GM18873 (cell line): ENCODE measurements around the gene WNT9A.

Experiments
- ATAC-seq: cut with Tn5 transposase; IDR thresholded peaks from one replicate; pipeline ENCODE4 v1.9.1; 2021; ENCODE audit warnings: mild to moderate bottlenecking, moderate library complexity, moderate number of reproducible peaks; ENCODE audit not compliant: unreplicated experiment, low FRiP score

Gene WNT9A

DNA sequence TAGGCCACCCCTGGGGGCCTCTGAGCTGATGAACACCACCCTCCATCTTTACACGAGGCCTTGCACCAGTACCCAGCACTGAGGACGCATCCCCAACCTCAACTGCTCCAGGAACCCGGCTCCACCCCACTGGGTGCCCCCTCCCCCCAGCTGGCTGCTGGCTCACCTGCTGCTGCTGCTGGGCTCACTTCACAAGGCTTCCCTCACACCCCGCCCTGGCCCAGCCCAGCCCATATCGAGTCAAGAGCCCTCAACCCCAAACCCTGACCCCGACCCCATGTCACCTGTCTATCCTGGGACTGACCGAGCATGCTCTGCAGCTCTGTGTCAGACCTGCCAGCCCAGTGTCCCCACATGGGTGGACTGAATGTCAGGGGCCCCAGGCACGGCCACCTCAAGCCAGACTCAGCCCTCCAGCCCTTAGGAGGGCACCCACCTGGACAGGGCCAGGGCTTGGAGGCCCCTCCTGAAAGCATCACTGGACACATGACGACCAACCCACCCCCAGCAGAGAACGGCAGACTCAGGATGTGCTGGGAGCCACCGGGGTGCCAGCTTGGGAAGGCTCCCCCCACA lies 21.4 kb downstream of the WNT9A start:
- ATAC-seq = no peak

DNA sequence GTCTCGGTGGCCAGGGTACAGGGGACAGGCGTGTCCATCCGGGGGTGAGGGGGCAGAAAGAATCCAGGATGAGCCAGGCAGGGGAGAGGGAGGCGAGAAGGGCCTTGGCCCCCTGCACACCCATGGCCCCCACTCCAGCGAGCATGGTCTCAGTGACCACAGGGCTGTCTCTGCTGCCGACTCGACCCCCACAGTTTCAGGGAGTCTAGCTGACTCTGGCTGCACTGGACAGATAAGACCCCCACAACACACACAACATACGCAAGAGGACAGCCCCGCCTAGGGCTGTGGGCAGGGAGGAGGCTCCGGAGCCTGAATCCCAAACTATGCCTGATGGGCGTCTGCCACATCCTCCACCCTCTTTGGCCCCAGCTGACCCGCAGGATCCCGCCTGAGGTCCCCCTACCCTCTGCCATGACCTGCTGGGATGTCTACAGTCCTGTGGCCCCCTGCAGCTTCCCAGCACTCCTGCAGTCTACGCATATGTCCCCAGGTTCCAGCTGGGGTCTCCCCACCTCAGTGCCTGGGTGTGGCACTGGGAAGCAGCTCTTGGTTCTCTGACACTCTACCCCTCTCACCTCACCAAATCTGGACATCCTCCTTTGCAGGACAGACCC lies 22.0 kb downstream of the WNT9A start:
- no peak for ATAC-seq

DNA sequence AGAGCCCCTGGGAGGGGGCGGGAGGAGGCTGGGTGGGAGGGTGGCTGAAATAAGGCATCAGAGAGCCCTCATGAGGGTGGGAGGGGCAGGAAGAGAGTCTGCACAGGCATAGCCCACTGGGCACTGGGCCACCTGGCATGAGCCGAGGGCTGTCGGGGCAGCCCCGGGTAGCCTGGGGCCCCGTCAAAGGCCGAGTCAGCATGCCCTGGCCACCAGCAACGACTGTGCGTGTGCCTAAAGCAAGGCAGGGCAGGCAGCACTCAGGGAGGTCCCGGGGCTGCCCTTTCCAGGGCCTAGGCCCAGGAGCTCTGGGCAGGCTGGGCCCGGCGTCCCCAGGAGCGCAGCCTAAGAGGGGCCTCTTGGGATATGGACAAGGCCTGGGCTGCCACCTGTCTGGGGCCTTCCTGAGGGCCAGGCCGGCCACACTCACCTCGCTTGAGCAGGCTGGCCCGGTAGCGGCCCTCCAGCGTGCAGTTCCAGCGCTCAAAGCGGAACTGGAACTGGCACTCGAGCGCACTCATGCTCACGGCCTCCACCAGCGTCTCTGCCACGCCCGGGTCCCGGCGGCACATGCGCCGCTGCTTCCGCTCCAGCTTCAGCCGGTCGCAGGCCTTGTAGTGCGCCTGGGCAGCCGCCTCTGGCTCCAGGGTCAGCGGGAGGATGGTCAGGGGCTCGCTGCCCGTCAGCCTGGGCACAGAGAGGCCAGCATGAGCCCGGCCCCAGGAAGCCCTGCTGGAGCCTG lies 22.7 kb downstream of the WNT9A start:
- no peak for ATAC-seq

DNA sequence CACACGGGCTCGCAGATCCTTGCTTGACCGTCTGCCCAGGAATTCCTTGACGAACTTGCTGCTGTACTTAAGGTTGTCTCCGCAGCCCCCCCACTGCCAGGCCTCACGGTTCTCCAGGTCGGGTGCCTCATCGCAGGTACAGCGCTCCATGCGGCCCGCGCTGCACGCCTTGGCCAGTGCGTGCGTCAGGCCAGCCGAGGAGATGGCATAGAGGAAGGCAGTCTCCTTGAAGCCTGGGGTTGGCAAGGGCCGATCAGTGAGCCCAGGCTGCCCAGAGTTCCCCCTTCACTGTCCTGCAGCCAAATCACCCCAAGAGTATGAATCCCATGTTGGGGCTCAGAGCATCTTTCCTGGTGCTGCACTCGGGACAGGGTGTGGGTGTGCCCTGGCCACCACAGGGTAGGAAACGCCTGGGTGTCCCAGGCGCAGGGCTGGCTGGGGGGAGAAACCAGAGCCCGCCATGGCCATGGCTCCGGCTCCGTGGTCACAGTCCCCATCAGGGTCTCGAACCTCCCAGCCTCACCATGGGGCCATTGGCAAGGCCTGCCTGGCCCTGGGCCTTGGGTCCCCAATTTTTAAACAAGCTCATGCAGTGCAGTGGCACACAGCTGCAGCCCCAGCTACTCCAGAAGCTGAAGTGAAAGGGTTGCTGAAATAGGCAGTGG lies 23.4 kb downstream of the WNT9A start:
- ATAC-seq = no peak

DNA sequence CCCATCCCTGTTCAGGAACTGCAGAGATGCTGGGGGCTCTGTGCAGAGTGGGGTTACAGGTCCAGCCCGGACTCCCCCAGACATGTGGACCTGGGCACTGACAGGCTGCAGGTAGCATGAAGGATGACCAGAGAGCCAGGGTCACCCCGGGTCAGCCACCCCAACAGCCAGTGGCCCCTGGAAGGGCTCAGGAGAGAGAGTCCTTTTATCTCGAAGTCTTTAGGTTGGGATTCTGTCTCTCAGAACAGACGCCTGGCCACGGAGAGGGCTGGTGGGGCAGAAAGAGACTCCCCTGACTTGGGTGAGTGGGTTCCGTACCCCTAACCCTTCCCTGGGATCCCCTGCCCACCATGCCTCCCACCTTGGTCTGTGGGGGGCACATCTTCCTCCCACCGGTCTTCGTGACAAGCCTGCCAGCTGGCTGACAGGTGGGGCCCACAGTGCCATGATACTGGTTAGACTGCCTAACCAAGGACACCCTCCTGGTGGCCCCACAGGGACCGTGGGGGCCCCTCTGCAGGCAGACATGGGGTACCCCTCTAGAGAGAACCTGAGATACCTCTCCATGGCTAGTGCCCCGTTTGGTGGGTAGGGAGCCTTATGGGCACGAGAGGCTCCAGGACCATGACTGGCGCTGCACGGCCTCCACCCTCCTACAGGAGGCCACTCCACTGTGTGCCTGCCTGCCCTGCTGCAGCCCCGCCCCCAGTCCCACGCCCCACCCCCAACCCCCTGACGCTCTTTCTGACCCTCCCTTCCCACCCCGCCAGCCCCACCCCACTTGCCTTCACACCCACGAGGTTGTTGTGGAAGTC lies 24.2 kb downstream of the WNT9A start:
- ATAC-seq = no peak

DNA sequence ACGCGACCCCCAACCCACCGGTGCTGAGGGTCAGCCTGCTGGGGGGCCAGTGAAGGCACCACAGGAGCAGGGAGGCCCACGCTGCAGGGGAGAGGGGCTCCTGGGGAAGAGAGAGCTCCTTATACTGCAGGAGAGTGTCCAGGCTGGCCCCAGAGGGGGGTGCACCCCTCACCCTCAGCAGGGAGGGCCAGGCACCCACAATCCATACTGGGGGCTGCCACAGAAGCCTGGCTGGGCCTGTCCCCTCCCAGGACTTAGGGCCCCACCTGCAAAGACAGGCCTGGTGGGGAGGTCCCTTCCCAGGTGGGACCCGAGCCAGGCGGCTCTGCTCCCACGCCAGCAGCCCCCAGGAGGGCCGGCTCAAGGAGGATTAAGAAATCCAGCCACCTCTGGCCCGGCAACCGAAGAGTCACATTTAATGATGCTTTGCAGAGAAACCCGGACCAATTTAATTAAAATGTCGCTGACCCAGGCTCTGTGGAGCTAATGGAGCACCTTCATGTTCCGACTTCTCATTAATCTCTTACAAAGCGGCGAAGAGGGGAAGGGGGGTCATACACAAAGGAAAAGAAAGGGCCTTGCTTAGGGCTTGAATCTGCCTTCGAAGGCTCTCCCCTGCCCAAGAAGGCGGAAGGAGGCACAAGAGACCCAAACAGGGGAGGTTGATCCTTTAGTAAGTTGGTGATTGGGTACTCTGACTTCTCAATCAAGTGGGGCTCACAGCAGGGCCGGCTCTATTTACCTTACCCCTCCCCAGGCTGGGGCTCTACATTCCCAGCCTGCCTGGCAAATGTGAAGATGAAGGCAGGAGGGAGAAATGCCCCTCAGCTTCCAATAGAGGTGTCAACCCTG lies 25.0 kb downstream of the WNT9A start:
- no peak for ATAC-seq

DNA sequence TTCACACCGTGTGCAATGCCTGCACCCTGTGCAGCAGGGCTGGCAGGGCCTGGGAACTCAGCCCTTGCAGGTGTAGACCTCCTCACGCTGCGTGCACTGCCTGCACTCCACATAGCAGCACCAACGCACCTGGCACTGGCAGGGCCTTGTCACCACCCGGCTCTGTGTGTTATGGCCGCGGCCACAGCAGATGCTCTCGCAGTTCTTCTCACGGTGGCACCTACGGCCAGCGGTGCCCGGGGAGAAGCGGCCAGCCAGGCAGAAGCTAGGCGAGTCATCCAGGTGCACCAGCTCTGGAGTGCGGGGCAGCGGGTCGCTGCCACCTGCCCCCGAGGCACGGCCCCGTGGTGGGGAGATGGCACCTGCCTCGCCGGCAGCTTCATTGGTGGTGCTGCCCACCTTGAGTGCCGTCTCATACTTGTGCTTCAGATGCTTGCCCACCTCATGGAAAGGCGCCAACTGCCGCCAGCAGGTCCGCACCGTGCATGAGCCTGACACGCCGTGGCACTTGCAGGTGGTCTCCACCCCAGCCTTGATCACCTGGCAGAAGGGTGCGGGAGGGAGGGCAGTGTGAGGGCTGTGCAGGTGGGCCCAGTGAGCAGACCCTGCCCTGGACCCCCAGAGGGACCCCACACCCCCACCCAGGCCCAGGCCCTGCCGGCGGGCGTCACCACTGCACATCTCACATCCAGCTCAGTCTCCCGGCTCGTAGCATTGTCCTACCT lies 26.1 kb downstream of the WNT9A start:
- no peak for ATAC-seq

DNA sequence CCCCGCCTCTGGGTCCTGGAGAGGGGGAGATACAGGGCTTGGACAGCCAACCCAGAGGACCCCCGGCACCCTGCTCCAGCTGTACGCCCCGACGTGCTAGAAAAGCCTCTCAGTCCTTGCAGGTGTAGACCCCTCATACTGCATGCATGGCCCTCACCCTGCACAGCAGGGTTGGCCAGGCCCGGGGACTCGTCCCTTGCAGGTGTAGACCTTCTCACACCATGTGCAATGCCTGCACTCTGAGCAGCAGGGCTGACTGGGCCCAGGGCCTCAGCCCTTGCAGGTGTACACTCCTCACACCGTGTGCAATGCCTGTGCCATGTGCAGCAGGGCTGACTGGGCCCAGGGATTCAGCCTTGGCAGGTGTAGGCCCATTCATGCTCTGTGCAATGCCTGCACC lies 26.8 kb downstream of the WNT9A start:
- ATAC-seq = no peak

DNA sequence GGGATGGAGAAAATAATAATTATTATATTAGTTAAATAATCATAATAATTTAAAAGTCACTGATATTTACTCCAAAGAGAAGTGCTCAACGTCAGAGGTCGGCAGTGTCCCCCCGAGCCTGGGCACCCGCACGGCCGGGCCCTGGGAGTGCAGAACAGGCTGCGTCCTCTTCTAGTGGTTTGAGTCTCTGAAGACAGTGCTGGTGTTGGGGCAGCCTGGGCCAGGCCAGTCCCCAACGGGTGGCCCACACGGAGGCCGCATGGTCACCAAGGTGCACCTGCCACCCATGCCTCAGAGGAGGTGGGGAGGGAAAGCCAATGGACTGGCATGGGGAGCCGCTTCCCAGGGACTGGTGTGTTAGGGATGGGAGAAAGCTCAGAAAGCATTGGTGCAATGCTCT lies 27.3 kb downstream of the WNT9A start:
- no peak for ATAC-seq

DNA sequence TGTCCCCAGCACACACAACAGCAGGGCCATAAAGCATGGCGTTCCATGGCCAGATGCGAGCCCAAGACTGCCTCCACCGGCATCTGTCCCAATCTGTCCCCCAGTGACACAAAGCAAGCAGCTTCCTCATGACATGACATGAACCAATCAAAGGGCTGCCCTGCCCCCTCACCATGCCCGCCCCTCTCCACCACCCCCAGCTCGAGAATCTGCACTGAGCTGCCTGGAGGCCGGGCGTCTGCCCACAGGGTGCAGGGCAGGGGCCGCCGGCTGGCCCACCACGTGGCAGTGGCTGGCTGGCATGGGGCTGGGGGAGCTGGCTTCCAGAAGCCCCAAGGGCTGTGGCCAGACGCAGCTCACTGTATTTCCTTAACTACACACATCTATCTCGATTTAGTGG lies 27.8 kb downstream of the WNT9A start:
- ATAC-seq = no peak

DNA sequence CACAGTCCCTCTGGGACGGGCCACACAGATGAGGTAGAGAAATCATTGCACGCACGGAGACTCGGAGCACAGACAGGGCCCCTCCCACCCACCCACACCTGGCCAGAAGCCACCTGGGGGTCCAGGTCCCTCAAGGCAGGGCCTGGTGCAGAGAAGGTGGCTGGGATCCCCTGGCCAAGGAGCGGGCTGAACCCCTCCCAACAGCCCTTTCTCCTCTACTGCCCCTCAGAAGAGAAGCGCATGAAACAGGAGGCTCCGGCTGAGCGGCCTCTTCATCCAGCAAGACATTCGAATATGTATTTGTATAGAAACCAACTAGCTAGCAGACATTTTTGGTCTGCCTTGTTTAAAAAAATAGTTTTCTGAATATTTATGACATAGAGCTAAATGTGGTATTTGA lies 29.0 kb downstream of the WNT9A start:
- no peak for ATAC-seq

DNA sequence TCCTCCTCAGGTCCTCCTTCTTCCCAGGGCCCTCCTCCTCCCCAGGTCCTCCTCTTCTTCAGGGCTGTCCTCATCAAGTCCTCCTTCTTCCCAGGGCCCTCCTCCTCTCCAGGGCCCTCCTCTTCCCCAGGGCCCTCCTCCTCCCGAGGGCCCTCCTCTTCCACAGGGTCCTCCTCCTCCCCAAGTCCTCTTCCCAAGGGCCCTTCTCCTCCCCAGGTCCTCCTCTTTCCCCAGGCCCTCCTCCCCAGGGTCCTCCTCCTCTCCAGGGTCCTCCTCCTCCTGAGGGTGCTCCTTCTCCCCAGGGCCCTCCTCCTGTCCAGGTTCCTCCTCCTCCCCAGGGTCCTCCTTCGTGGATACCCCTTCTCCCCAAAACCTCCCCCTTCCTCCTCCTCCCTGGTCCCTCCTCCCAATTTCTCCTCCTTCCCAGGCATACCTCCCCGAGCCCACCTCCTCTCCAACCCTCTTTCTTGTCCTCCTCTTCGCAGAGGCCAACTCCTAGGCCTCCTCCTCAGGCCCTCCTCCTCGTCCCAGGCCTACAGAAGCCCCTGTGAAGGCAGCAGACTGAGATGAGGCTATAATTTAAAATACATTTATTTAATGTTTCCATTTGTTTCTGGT lies 29.5 kb downstream of the WNT9A start:
- no peak for ATAC-seq

DNA sequence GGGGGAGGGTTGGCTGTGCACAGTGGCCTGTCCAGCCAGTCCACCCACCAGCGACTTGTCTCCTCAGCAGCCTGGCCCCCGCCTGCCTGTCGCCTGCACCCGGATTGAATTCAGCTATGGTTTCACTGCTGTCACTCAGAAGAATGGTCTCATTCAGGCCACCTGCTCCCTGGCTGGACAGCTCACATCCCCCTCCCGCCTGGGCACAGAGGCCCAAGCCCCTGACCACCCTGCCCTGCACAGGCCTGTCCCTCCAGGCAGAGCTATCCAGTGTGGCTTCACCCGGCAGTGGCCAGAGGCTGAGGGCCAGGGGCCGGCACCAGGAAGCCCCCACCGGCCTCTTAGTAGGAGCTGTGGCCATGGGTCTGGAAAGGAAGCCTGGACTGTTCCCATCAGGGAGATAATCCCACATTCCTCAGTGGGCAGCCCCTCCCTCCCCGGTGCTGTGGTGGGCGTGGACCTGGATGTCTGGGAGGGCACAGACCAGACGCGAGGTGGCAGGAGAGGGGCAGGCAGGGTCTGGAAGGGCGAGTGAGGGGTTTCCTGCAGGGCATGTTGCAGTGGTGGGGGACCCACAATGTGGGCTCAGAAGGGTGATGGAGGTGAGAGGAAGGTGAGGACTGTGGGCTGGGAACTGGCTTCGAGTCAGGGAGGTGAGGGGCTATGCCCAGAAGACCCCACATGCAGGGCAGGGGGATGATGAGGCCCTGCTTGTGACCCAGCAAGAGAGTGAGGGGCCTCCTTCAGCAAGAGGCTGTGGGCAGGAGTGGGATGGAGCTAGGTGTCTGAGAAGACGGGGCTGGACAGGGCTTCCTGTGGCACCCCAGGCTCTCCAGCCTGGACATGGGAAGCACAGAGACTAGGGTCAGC lies 30.4 kb downstream of the WNT9A start:
- ATAC-seq = no peak

DNA sequence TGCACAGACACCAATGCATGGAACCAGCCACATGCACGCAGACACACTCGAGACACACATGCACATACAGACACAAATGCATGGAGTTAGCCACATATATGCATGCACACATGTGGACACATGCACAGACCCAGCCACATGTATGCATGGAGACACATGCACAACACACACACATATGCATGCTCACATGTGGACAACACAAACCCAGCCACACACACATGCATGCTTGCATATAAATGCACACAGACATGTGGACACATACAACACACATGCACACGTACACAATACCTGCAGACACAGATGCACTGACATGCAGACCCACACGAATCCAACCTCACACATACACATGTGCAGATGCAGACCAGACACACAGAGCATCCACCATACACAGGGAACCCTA lies 31.1 kb downstream of the WNT9A start:
- ATAC-seq = no peak

DNA sequence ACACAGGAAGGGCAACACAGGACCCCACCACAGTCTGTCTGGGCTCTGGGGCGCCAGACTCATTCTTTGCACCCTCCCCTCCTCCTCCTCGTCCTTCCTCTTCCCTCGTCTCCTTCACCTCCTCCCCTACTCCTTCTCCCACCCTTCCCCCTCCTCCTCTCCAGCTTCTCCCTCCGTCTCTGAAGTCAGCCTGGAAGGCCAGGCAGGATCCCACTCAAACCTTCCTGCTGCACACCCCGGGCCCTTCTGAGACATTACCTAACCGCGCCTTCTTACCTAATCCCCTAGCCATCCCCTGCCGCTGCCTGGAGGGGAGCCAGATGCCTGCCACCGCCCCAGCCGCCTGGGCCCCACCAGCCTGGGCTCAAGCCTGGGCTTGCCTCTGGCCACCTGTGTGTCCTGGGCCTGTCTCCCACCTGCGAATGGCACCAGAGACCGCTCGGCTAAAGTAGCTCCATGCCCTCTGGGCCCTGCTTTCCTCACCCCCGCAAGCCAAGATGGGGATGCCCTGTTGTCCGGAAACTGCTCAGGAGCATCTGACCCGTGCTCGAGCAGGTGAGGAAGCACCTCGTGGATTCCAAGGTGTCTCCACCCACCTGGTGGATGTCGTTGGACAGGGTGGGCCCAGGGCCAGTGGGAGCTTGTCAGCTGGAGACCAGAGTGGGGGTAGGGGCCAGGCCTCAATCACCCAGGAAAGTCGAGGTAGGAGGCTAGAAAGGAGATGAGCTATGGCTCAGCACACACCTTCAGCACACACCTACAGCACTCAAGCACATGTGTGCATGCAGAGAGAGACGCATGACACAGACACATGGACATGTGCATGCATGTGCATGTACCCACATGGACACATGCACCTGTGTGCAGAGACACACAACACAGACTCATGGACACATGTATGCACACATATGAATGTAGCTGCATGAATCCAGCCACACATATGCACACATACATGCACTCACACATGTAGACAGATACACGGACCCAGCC lies 31.9 kb downstream of the WNT9A start:
- no peak for ATAC-seq

DNA sequence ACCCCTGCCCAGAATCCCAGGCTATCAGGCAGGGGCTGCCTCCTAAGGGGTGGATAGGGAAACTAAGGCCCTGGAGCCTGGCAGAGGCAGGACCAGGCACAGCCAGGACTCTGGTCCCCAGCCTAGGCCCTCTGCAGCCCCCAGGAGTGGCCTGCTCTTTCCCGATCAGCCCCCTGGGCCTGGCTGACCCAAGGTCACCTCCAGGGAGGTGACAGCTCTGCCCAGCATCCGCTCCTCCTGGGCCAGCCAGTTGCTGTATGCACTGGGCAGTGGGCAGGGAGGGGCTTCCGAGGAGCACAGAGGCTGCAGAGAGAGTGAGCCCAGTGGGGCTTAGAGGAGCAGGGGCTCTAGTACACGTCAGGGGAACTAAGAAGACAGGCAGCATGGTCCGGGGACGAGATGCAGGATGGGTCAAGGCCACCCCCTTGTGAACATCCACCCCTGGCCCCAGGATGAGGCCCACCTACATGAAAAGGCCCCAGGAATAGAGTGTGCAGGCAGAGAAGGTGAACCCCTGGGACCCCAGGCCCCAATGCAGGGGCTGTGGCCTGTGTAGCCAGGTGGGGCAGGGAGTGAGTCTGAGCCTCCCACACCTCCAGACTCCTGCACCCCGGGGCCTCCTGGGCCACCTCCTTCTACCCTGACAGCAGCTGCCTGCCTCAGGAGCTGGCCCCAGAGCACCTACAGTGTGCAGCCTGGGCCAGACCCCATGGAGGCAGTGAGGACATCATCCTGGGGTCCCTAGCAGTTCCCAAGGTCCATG lies 32.8 kb downstream of the WNT9A start:
- no peak for ATAC-seq
